ENCODE results near the gene IL37. TPM values are rescaled to one million over a fixed set of nuclear protein-coding genes. Genes with fewer than 3 reads are reported as not detected.

IL37 gene
- total and polyA plus RNA-seq, 2 experiments from 2014 or later: not detected

DNA sequence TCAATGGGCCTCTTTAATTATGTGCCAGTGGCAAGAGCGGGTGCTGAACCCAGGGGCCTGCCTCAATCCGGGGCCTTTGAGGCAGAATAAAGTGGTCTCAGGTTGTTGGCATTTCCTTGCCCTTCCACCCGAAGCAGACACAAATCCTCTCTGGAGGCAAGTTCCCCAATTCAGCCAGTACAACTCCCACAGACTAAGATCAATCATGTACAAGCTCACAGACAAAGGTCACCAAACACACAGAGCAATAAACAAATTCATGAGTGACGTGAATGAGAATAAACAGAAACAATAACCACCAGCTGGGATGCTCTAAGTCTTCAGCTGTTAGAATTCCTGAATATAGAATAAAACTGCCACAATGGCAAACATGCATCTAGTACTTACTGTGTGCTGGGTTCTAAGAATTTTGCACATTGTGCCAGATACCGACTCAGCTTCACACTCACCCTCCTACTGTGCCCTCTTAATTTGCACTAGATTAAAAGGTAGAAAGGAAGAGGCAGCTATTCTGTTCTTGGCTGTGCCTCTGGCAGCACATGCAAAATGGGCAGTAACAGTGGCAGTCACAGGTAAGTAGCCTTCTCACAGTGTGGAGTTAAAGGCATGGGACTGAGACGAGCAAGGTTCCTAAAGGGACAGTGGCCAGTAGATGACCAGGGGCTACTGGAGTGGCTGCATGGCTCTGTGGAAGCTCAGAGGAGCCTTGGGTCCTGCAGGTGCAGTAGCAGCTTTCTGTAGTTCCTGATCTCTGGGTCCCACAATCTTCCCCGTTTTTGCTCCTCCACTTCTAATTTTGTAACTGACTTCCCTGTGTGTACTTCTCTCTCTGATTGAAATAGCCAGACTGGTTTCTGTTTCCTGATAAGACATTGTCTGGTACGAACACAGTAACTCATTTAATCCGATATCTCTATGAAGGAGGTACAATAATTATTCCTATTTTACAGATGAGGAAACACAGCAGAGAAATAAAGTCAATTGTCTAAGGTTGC lies 39.8 kb upstream of the IL37 start:
- Histone ChIP-seq H3K4me1 (ENCODE audit: low read depth) (no peaks in the 10 kb centered on the region), H3K36me3 (no peaks in the 10 kb centered on the region), H3K9me3 (ENCODE audit: low read depth) (no peaks in the 10 kb centered on the region), H3K27me3 (no peaks in the 10 kb centered on the region), H3K27ac (no peak overlapping the region), H3K4me3 (no peak overlapping the region)
- TF ChIP-seq CTCF (IDR thresholded peaks at IDR 0.05; ENCODE audit: low read depth, low read length): no peak
- DNase-seq (ENCODE audit: low read depth in 1 of 2, low spot score in 1 of 2): no peak

DNA sequence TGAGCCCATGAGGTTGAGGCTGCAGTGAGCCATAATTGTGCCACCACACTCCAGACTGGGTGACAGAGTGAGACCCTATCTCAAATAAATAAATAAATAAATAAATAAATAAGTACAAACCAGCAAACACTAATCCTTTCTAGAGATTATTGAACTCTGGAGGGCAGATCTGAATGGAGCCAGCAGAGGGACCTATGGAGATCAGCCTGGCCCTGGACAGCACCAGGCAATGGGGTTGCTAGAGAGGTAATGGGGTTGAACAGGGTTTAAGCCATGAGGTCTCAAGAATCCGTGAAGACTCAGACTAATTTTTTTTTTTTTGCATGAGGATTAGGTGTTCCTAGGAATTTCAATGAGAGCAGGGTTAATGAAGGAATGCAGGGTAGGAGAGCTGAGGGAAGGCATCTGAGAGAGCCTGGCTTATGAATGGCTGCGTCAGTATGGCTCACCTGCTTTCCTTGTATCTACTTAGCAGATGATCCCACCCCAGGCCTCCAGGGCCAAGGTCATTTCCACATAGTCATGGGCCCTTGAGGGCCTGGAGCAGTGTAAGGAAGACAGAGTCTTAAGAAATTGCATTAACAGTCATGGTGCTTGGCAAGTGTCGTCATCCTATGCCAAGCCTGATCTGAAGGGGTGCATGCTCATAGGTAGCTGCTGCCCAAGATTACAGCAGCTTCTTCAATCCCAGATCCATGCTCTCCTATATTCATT lies 34.6 kb upstream of the IL37 start:
- H3K27me3 ChIP-seq: no peaks in the 10 kb centered on the region
- no peaks in the 10 kb centered on the region for H3K4me1 ChIP-seq (ENCODE audit: low read depth)
- TF ChIP-seq CTCF (IDR thresholded peaks at IDR 0.05; ENCODE audit: low read depth, low read length): no peak
- no peaks in the 10 kb centered on the region for H3K36me3 ChIP-seq
- no peak overlapping the region for H3K4me3 ChIP-seq
- no peak for DNase-seq (ENCODE audit: low read depth in 1 of 2, low spot score in 1 of 2)
- no peak overlapping the region for H3K27ac ChIP-seq
- no peaks in the 10 kb centered on the region for H3K9me3 ChIP-seq (ENCODE audit: low read depth)

DNA sequence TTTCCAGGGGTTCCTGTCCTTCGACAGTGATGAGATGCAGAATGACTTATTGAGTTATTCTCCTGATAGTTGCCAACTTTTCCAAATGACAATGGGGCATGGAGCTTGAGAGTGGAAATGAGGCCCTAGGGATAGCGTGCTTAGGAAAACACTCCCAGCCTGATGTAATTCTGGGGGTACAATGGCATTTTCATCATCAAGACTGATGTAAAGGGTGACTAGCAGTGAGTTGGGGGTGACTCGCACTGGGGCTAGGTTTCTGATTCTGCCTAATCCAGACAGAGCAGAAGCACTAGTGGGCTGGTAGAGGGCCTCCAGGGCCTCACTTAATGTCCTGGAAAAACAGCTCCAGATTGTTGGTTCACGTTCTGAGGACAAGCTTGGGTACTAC lies 34.0 kb upstream of the IL37 start:
- TF ChIP-seq CTCF (IDR thresholded peaks at IDR 0.05; ENCODE audit: low read depth, low read length): no peak
- Histone ChIP-seq H3K36me3 (no peaks in the 10 kb centered on the region), H3K9me3 (ENCODE audit: low read depth) (no peaks in the 10 kb centered on the region), H3K4me1 (ENCODE audit: low read depth) (no peaks in the 10 kb centered on the region), H3K27me3 (no peaks in the 10 kb centered on the region), H3K4me3 (no peak overlapping the region), H3K27ac (no peak overlapping the region)
- DNase-seq (ENCODE audit: low read depth in 1 of 2, low spot score in 1 of 2): no peak

GRCh38 chr2:112877423-112877822 lies 33.5 kb upstream of the IL37 start:
- no peak overlapping the region for H3K27ac ChIP-seq
- H3K27me3 ChIP-seq: no peaks in the 10 kb centered on the region
- no peak for TF ChIP-seq CTCF (IDR thresholded peaks at IDR 0.05; ENCODE audit: low read depth, low read length)
- no peaks in the 10 kb centered on the region for H3K36me3 ChIP-seq
- H3K4me3 ChIP-seq: no peak overlapping the region
- no peaks in the 10 kb centered on the region for H3K9me3 ChIP-seq (ENCODE audit: low read depth)
- no peak for DNase-seq (ENCODE audit: low read depth in 1 of 2, low spot score in 1 of 2)
- no peaks in the 10 kb centered on the region for H3K4me1 ChIP-seq (ENCODE audit: low read depth)

GRCh38 chr2:112879491-112880041 lies 31.4 kb upstream of the IL37 start:
- Histone ChIP-seq H3K4me1 (ENCODE audit: low read depth) (no peaks in the 10 kb centered on the region), H3K9me3 (ENCODE audit: low read depth) (no peaks in the 10 kb centered on the region), H3K4me3 (no peak overlapping the region), H3K36me3 (no peaks in the 10 kb centered on the region), H3K27ac (no peak overlapping the region), H3K27me3 (no peaks in the 10 kb centered on the region)
- TF ChIP-seq CTCF (IDR thresholded peaks at IDR 0.05; ENCODE audit: low read depth, low read length): no peak
- no peak for DNase-seq (ENCODE audit: low read depth in 1 of 2, low spot score in 1 of 2)
